GM12864 (cell line): ENCODE results near the gene THADA.
"Not testable (repeated sequence)": the region's sequence is repeated elsewhere in the genome, so short reads cannot be mapped to it uniquely, and the experiment has no call there.

Source experiments
- DNase-seq: peaks from one replicate; pipeline ENCODE4 v3.0.0-alpha.2; 2011; ENCODE audit warnings: low read depth
- H3K4me3 ChIP-seq: 2 replicates; pipeline ENCODE4 v1.5.1; 2011; ENCODE audit warnings: mild to moderate bottlenecking, low read depth, low read length, control low read depth
- TF ChIP-seq, protein P1 (sequence below): IDR thresholded peaks from 2 replicates; pipeline ENCODE4 v1.5.1; 2011; ENCODE audit warnings: low read depth, mild to moderate bottlenecking, moderate library complexity, low read length, control low read depth, inconsistent platforms; ENCODE audit errors: missing control alignments

THADA gene

DNA sequence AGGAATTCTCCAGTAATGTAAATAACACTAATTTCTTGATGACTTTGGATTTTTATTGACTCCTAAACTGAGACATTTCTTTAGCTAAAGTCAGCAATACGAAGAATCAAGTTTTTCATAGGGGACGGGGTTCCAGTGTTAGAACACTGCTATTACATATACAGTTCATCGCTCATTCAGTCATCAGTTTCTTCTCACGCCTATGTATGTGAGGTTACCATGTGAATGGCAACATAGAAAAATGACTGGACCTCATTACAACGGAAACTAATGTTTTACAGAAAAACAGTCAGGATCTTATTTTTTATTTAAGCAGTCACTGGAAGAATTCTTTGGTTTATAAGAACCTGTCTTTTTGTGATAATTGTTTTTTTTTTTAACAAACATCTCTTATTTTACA, 56.4 kb downstream of the THADA start:
- DNase-seq = no peak
- no peak overlapping the region for H3K4me3 ChIP-seq
- TF ChIP-seq, protein P1, sequence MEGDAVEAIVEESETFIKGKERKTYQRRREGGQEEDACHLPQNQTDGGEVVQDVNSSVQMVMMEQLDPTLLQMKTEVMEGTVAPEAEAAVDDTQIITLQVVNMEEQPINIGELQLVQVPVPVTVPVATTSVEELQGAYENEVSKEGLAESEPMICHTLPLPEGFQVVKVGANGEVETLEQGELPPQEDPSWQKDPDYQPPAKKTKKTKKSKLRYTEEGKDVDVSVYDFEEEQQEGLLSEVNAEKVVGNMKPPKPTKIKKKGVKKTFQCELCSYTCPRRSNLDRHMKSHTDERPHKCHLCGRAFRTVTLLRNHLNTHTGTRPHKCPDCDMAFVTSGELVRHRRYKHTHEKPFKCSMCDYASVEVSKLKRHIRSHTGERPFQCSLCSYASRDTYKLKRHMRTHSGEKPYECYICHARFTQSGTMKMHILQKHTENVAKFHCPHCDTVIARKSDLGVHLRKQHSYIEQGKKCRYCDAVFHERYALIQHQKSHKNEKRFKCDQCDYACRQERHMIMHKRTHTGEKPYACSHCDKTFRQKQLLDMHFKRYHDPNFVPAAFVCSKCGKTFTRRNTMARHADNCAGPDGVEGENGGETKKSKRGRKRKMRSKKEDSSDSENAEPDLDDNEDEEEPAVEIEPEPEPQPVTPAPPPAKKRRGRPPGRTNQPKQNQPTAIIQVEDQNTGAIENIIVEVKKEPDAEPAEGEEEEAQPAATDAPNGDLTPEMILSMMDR = no peak

DNA sequence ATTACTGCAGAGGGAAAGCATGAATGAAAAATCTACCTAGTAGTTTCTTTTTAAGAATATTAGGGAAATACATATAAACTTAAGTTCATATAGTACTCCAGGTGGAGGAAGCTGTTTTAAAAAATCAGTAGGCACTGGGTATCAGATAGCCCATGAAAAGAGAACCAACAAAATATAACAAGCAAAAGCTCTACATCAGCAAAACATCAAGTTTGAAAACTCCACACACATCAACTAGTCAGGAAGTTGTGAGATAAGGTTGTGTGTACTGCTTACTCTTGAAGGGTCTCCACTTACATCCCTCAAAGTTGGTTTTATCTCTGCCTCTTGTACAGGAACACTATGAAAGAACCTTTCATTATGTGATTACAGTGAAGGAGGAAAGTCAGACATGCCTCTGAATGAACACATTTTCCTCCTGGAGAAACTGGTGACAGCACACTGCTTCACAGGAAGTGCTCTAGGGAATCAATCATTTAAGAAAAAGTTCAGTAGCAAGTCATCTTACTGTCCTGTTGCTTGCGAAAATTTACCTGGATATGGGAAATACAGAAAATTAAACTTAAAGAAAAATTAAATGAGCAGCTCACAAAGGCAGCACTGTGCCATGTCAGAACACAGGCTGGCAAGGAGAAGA, 57.7 kb downstream of the THADA start:
- DNase-seq = no peak
- TF ChIP-seq, protein P1 = no peak
- no peak overlapping the region for H3K4me3 ChIP-seq

DNA sequence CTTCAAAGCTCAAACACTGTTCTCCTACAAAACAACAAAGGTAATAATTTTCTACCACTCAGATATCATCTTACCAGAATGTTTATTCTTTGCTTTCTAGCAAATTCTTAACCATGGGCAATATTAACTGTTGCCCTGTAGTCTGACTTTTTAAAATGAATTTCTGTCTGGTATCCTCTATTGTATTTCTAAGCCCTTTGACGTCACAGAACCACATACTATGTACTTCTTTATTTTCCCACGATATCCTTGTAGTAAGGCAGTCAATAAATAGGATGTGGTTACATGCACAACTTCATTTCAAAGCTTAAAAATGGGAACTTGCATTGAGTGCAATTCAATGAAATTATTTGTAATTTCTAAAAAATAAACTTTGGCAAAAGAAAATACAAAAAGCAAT, 58.7 kb downstream of the THADA start:
- no peak for DNase-seq
- no peak overlapping the region for H3K4me3 ChIP-seq
- TF ChIP-seq, protein P1 = no peak

DNA sequence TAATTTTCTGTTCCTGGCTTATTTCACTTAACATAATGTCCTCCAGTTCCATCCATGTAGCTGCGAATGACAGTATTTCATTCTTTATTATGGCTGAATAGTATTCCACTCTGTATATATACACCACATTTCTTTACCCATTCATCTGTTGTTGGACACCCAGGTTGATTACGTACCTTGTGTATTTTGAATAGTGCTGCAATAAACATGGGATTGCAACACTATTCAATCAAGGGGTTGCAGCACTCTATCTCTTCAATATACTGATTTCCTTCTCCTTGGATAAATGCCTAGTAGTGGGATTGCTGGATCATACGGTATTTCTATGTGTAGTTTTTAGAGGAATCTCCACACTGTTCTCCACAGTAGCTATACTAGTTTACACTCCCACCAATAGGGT, 61.3 kb downstream of the THADA start:
- TF ChIP-seq, protein P1 = no peak
- DNase-seq = no peak
- no peak overlapping the region for H3K4me3 ChIP-seq

DNA sequence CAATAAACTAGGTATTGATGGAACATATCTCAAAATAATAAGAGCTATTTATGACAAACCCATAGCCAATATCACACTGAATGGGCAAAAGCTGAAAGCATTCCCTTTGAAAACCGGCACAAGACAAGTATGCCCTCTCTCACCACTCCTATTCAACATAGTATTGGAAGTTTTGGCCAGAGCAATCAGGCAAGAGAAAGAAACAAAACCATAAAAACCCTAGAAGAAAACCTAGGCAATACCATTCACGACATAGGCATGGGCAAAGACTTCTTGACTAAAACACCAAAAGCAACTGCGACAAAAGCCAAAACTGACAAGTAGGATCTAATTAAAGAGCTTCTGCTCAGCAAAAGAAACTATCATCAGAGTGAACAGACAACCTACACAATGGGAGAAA, 63.3 kb downstream of the THADA start:
- H3K4me3 ChIP-seq, DNase-seq: not testable (repeated sequence)

DNA sequence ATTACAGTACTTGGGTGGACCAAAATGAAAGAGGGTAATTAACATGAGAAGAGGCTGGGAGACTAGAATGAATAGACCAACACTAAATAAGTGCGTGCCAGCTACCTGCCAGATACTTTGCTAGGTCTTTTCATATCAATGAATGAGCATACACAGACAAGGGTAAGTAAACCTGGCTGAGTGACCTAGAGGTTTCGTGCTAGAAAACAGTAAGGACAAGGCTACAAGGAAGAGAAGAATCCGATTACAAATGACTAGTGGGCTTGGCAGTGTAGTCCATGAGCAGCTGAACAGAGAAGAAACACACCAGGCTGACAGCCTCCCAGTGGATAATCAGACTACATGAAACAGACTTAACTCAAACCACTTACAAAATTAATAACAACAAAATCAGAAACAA, 64.6 kb downstream of the THADA start:
- H3K4me3 ChIP-seq = no peak overlapping the region
- no peak for DNase-seq
- TF ChIP-seq, protein P1 = no peak

DNA sequence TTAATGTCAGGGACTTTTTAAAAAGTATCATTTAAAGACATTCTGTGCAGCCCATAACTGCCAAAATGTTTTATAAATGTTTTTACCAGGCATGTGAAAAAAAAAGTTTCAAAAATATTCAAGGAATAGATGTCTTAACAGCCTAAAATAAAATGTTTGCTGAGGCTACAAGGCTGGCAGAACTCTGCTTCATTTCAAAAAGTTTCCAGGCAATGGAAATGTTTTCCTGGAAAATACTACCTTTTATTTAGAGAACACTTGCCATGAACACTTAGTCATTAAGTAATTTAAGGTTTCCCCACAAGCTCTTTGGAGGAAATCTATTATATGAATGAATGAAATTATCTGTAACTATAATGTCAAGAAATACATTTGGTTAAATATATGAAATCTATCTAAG, 68.8 kb downstream of the THADA start:
- DNase-seq = no peak
- TF ChIP-seq, protein P1 = no peak
- no peak overlapping the region for H3K4me3 ChIP-seq
